Body of pancreas (tissue), 4 donors: ENCODE measurements around the gene ENTPD1.

Experiments
- CTCF ChIP-seq, 7 experiments: fragments of 450-650 bp in 4 of 7; fragments of 200-600 bp in 3 of 7; sonication (generic) in 3 of 7; IDR thresholded peaks; one replicate each; pipeline ENCODE4 v1.5.1; 2016 to 2019; ENCODE audit warnings: antibody characterized with exemption in 7 of 7
- POLR2A ChIP-seq, 3 donors: fragments of 450-650 bp; IDR thresholded peaks; one replicate each; pipeline ENCODE4 v1.6.1; 2016; ENCODE audit warnings: antibody characterized with exemption in 3 of 3, mild to moderate bottlenecking in 2 of 3

GRCh38 chr10:95782318-95782717 is 26.4 kb downstream of the ENTPD1 start:
- TF ChIP-seq CTCF (IDR thresholded peaks at IDR 0.05) (no peak), POLR2A (IDR thresholded peaks at IDR 0.05) (no peak)
